ENCODE results near the gene GLB1L2.

GRCh38 chr11:134376150-134376921, 44.5 kb downstream of the GLB1L2 start:
- TF ChIP-seq CTCF (IDR thresholded peaks at IDR 0.05) (no peak), POLR2A (IDR thresholded peaks at IDR 0.05) (no peak), POLR2AphosphoS5 (IDR thresholded peaks at IDR 0.05) (no peak)

Measured in prostate gland (tissue), 2 donors.